Measurements from ENCODE around the gene ZNF148.

DNA sequence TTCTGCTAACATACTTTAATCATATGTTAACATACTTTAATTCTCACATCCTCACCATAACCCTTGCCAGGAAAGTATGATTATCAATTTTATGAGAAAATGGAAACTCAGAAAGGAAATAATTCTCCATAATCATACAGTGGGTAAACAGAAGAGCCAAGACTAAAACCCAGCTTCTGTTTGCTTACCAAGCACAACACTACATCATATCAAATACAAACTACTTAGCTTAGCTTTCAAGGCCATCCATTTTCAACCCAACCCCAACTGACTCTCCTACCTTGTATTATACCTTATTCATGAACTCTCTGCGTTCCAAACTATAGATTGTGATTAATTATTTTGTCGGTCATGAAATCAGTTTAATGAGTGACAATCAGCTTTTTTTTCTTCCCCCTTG, 9.0 kb downstream of the ZNF148 start:
- TF ChIP-seq, protein P1, sequence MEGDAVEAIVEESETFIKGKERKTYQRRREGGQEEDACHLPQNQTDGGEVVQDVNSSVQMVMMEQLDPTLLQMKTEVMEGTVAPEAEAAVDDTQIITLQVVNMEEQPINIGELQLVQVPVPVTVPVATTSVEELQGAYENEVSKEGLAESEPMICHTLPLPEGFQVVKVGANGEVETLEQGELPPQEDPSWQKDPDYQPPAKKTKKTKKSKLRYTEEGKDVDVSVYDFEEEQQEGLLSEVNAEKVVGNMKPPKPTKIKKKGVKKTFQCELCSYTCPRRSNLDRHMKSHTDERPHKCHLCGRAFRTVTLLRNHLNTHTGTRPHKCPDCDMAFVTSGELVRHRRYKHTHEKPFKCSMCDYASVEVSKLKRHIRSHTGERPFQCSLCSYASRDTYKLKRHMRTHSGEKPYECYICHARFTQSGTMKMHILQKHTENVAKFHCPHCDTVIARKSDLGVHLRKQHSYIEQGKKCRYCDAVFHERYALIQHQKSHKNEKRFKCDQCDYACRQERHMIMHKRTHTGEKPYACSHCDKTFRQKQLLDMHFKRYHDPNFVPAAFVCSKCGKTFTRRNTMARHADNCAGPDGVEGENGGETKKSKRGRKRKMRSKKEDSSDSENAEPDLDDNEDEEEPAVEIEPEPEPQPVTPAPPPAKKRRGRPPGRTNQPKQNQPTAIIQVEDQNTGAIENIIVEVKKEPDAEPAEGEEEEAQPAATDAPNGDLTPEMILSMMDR (IDR thresholded peaks at IDR 0.05) = no peak
- TF ChIP-seq POLR2A (IDR thresholded peaks at IDR 0.05) (no peak), POLR2AphosphoS5 (IDR thresholded peaks at IDR 0.05) (no peak), EP300 (IDR thresholded peaks at IDR 0.05) (no peak)

Data from sigmoid colon (tissue), 4 donors.